SK-N-MC (cell line): Measurements from ENCODE around the gene STPG1.
"Not testable (repeated sequence)": the region's sequence is repeated elsewhere in the genome, so short reads cannot be mapped to it uniquely, and the experiment has no call there.

Experiments
- DNase-seq: peaks from one replicate; pipeline ENCODE4 v3.0.0-alpha.2; 2011; ENCODE audit warnings: low read depth, low spot score
- H3K27ac ChIP-seq: fragments of 200-600 bp; sonication (generic); 2 replicates; pipeline ENCODE4 v1.5.1; 2016; ENCODE audit warnings: mixed run types
- H3K36me3 ChIP-seq: fragments of 200-600 bp; sonication (generic); 2 replicates; pipeline ENCODE4 v1.6.1; 2017; ENCODE audit warnings: antibody characterized with exemption, low read length, mixed read lengths; ENCODE audit not compliant: insufficient read depth
- H3K4me3 ChIP-seq: fragments of 200-600 bp; sonication (generic); 2 replicates; pipeline ENCODE4 v1.5.1; 2016
- H3K9ac ChIP-seq: fragments of 200-600 bp; sonication (generic); 2 replicates; pipeline ENCODE4 v1.8.0; 2017; ENCODE audit warnings: mixed run types, mixed read lengths; ENCODE audit not compliant: insufficient read length
- H3K9me3 ChIP-seq: fragments of 200-600 bp; sonication (generic); 2 replicates; pipeline ENCODE4 v1.6.1; 2017; ENCODE audit warnings: low read depth, mild to moderate bottlenecking, antibody characterized with exemption, low read length, moderate library complexity, mixed read lengths
- EZH2 ChIP-seq: fragments of 200-600 bp; sonication (generic); IDR thresholded peaks from one replicate; pipeline ENCODE4 v1.6.1; 2017; ENCODE audit warnings: antibody characterized with exemption
- FOXP2 ChIP-seq: optimal IDR thresholded peaks from 2 replicates; pipeline ENCODE3; 2011; ENCODE audit warnings: mild to moderate bottlenecking, moderate library complexity; ENCODE audit not compliant: insufficient read depth; ENCODE audit errors: extremely low read length, control extremely low read depth
- POLR2AphosphoS5 ChIP-seq: IDR thresholded peaks from 2 replicates; pipeline ENCODE4 v1.6.1; 2012; ENCODE audit warnings: mild to moderate bottlenecking, low read depth, low read length, borderline replicate concordance

STPG1 gene, protein sequence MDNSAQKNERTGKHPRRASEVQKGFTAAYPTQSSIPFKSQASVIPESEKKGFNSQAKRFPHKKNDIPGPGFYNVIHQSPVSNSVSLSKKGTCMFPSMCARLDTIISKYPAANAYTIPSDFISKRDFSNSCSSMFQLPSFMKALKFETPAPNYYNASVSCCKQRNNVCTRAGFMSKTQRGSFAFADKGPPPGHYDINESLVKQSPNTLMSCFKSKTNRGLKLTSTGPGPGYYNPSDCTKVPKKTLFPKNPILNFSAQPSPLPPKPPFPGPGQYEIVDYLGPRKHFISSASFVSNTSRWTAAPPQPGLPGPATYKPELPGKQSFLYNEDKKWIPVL

DNA sequence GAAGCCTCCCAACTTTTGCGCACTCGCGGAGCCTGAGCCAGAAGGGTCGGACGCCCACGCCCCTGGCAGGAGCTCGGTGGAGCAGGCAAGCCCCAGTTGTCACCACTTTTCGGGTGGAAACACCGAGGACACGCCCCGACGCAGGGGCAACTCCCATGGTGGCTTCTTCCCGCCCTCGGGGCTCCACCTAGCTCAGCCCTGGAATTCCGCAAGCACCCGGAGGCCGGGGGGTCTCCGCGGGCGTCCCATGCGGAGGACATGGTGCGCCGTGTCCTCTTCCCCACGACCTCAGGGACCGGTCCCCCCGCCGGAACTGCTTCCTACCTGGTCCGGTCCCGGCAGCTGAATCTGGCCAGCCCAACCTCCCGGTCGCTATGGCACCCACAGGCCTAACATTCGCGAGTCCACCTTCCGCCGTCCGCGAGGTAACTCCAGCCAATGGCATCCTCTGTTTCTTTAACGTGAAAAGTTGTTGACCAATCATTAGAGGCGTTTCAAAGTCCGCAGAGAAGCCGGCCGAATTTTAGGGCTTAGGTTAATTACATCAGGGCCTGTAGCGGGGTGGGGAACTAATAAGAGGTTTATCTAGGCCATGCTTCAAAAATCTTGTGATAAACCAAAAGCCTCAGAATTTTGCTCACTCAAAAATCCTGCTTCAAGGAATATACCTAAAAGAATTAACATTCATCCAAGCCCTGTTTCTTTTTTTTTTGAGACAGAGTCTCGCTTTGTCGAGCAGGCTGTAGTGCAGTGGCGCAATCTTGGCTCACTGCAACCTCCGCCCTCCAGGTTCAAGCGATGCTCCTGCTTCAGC is at the start of gene STPG1:
Gene STPG1, minus strand, starts transcription at position 433 of the 814 bp plus-strand sequence. CDS start 12,394 bp downstream, outside the sequence.
- Histone ChIP-seq H3K27ac (no peak within 1 kb of the TSS), H3K9ac (no peak within 1 kb of the TSS)

DNA sequence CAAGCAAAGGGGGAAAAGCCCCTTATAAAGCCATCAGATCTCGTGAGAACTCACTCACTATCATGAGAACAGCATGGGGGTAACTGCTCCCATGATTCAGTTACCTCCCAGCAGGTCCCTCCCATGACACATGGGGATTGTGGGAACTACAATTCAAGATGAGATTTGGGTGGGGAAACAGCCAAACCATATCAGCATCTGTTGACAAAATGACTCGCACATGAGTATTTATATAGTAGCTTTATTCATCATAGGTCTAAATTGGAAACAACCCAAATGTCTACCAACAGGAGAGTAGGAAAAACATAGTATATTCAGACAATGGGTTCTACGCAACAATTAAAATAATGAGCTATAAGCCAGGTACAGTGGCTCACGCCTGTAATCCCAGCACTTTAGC is 48.5 kb upstream of the STPG1 start:
- H3K36me3 ChIP-seq, H3K9ac ChIP-seq, H3K9me3 ChIP-seq, H3K4me3 ChIP-seq, H3K27ac ChIP-seq, DNase-seq: not testable (repeated sequence)

More for the DNA sequence above, at the start of gene STPG1:
- Histone ChIP-seq H3K36me3 (no peaks in the 10 kb centered on the region), H3K4me3 (no peak within 1 kb of the TSS), H3K9me3 (no peaks in the 10 kb centered on the region)
- no peak for DNase-seq
- TF ChIP-seq POLR2AphosphoS5 (peak; percentile 36; the same call in 1 of the 2 replicates), FOXP2 (no peak)

DNA sequence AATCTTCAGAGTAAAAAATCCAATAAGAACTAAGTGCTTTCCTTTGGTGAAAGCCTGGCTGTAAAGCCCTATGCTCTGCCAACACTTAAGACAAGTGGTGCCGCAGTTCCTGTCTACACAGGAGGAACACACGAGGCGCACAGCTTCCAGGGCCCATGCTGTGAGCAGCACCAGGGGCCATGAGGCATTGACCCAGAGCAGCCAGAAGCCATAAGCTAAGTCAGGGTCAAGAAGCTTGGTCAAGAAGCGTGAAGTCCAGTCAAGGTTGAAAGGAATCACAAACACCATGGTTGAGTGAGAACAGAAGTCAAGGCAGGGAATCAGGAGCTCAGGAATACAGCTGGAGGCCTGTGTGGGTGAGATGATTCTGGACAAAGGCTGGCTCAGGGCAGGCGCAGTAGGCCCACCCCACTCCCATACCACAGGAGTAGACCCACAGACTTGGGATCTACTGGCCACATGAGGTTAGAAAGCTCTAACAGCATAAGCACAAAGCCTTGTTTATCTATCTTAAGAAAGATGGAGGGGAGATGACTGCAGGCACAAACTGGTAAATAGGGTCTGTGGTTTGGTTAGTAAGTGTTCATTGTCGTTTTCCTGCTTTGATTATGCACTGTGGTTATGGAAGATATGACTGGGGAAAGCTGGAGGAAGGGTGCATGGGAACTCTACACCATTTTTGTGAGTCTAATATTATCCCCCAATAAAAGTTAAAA is 46.1 kb upstream of the STPG1 start:
- Histone ChIP-seq H3K9me3 (no peaks in the 10 kb centered on the region), H3K36me3 (no peaks in the 10 kb centered on the region), H3K27ac (no peak overlapping the region), H3K4me3 (no peak overlapping the region), H3K9ac (no peak overlapping the region)
- TF ChIP-seq EZH2 (no peak), POLR2AphosphoS5 (no peak), FOXP2 (no peak)
- no peak for DNase-seq

DNA sequence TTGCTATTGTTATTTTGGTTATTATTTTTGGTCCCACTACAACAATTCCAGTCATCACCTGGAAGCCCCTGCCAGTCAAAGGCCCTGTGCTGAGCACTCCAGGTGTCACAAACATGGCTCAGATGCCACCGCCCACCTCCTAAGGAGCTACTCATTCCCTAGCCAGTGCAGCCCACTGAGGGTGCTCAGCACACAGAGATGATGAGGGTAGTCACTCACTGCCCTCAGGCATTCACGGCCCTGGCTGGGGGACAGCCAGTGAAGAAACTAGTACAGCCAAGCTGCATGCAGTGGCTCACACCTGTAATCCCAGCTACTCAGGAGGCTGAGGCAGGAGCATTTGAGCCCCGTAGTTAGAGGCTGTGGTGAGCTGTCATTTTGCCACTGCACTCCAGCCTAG is 44.3 kb upstream of the STPG1 start:
- no peak overlapping the region for H3K27ac ChIP-seq
- H3K4me3 ChIP-seq = no peak overlapping the region
- no peak for DNase-seq
- no peak overlapping the region for H3K9ac ChIP-seq
- TF ChIP-seq FOXP2 (no peak), EZH2 (no peak), POLR2AphosphoS5 (no peak)
- H3K36me3 ChIP-seq = no peaks in the 10 kb centered on the region
- no peaks in the 10 kb centered on the region for H3K9me3 ChIP-seq

DNA sequence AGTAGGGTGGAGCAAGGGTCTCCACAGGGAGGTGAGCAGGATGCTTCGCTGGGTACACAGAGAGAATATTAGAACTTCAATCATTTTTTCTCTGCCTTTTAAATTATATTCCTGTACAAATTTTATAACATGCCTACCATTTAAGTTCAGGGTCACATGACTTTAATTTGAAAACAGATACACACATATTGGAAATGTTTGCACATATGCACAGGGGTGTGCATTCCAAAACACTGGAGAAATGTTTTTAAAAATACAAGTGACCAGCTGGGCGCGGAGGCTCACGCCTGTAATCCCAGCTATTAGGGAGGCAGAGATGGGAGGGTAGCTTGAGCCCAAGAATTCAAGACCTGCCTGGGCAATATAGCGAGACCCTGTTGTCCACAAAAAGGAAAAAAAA is 41.7 kb upstream of the STPG1 start:
- no peak for DNase-seq
- TF ChIP-seq EZH2 (no peak), POLR2AphosphoS5 (no peak), FOXP2 (no peak)
- Histone ChIP-seq H3K4me3 (no peak overlapping the region), H3K36me3 (no peaks in the 10 kb centered on the region), H3K9ac (no peak overlapping the region), H3K9me3 (no peaks in the 10 kb centered on the region), H3K27ac (no peak overlapping the region)

DNA sequence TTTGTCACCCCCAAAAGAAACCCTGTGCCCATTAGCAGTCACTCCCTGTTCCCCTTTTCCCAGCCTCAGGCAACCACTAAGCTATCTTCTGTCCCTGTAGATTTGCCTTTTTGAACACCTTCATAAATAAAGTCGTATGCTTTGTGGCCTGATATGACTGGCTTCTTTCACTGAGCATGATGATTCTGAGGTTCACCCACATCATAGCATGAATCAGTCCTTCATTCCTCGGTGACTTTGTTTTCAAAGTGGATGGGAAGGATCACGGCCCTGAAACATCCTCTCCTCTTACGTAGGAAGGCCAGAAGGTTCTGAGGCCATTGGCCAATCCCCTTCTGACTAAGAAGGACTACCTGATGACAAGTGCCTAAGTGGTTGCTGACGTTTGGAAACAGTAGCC is 41.1 kb upstream of the STPG1 start:
- no peaks in the 10 kb centered on the region for H3K36me3 ChIP-seq
- no peak for DNase-seq

DNA sequence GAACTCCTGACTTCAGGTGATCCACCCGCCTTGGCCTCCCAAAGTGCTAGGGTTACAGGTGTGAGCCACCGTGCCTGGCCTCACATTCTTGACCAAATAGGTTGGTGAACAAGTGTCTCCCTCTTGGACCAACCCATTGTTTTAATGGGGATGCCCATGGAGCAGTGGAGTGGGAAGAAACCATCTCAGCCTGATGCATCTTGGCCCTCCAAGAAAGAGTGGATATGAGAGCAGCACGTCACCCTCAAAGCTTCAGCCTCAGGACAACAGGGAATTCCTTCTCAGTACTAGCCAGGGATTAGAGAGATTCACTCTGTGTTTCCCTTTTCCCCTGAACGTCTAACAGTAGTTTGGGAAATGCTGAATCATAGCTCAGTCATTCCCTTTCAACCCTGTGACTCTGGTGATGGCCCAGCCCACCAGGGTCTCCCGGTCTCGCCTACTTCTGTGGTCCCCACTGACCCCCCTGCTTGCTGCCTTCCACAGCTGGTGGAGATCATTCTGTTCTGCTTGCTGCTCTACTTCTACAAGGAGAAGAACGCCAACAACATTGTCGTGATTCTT is 39.4 kb upstream of the STPG1 start:
- TF ChIP-seq POLR2AphosphoS5 (no peak), EZH2 (no peak)
- no peak overlapping the region for H3K9ac ChIP-seq
- H3K36me3 ChIP-seq = no peaks in the 10 kb centered on the region
- no peak overlapping the region for H3K27ac ChIP-seq
- no peak for DNase-seq
- H3K4me3 ChIP-seq = no peak overlapping the region
- H3K9me3 ChIP-seq = no peaks in the 10 kb centered on the region

More for the DNA sequence above, 41.1 kb upstream of the STPG1 start:
- Histone ChIP-seq H3K4me3 (no peak overlapping the region), H3K27ac (no peak overlapping the region), H3K9me3 (no peaks in the 10 kb centered on the region), H3K9ac (no peak overlapping the region)
- TF ChIP-seq FOXP2 (no peak), EZH2 (no peak), POLR2AphosphoS5 (no peak)

DNA sequence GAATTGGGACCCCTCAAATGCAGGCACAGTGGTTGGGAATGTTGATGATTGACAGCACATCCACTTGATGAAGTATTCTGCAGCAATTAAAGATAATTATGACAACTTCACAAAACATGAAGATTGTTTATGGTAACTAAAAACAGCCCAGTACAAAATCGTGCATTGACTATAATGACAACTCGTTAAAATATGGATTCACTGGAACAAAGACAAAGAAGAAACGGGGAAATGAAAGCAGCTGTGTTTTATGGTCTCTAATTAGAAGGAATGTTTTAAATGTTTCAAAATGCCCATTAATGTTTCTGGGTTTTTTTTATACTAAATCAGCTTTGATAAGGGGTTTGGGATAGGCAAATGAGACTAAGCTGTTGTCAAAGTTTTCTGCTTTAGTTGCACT is 38.2 kb upstream of the STPG1 start:
- H3K9ac ChIP-seq = no peak overlapping the region
- TF ChIP-seq EZH2 = no peak
- TF ChIP-seq POLR2AphosphoS5 = no peak
- TF ChIP-seq FOXP2 = no peak
- H3K36me3 ChIP-seq = no peaks in the 10 kb centered on the region
- no peaks in the 10 kb centered on the region for H3K9me3 ChIP-seq
- no peak for DNase-seq
- H3K27ac ChIP-seq = no peak overlapping the region
- H3K4me3 ChIP-seq = no peak overlapping the region
